UCSD-AML1 (cell line): ENCODE data around the gene TICAM2.

Experiments
- DNase-seq: peaks from one replicate; lab custom pipeline; 2025; ENCODE audit not compliant: unreplicated experiment; lab: John Stamatoyannopoulos, UW

The TICAM2 gene

GRCh38 chr5:115573133-115573532 lies 29.1 kb downstream of the TICAM2 start:
- no peak for DNase-seq

GRCh38 chr5:115571441-115571878 lies 30.8 kb downstream of the TICAM2 start:
- DNase-seq: no peak

- no peak for DNase-seq
Measured at GRCh38 chr5:115568668-115569067, 33.6 kb downstream of the TICAM2 start.

- no peak for DNase-seq
Measured at GRCh38 chr5:115565233-115565632, 37.0 kb downstream of the TICAM2 start.

- no peak for DNase-seq
Measured at GRCh38 chr5:115561176-115561575, 41.1 kb downstream of the TICAM2 start.

GRCh38 chr5:115559524-115559923 lies 42.8 kb downstream of the TICAM2 start:
- DNase-seq: no peak

- DNase-seq: no peak
Measured at GRCh38 chr5:115558388-115558956, 43.8 kb downstream of the TICAM2 start.

- DNase-seq: peak; percentile 22
Measured at GRCh38 chr5:115557667-115558387, 44.5 kb downstream of the TICAM2 start.

GRCh38 chr5:115556276-115556675 lies 46.0 kb downstream of the TICAM2 start:
- DNase-seq: no peak

GRCh38 chr5:115555084-115555633 lies 47.1 kb downstream of the TICAM2 start:
- DNase-seq: no peak

- no peak for DNase-seq
Measured at GRCh38 chr5:115553082-115553481, 49.2 kb downstream of the TICAM2 start.

GRCh38 chr5:115551415-115551814 lies 50.9 kb downstream of the TICAM2 start:
- no peak for DNase-seq

GRCh38 chr5:115549154-115549553 lies 53.1 kb downstream of the TICAM2 start:
- peak; percentile 11 for DNase-seq

GRCh38 chr5:115548683-115549082 lies 53.6 kb downstream of the TICAM2 start:
- no peak for DNase-seq

- no peak for DNase-seq
Measured at GRCh38 chr5:115545351-115545882, 56.9 kb downstream of the TICAM2 start.

GRCh38 chr5:115544436-115545350 lies 57.6 kb downstream of the TICAM2 start, which contains the start of gene FEM1C:
Gene FEM1C, minus strand, starts transcription at chr5:115544775. Its CDS starts 1,282 bp downstream, at chr5:115543493.
- peak; percentile 97 for DNase-seq

GRCh38 chr5:115544043-115544435 lies 58.2 kb downstream of the TICAM2 start:
- DNase-seq: no peak

- DNase-seq: no peak
Measured at GRCh38 chr5:115543365-115544042, 58.8 kb downstream of the TICAM2 start.

- DNase-seq: no peak
Measured at GRCh38 chr5:115542651-115543364, 59.5 kb downstream of the TICAM2 start.

- DNase-seq: no peak
Measured at GRCh38 chr5:115542086-115542485, 60.2 kb downstream of the TICAM2 start.
